Head of caudate nucleus (tissue), 42 donors: ENCODE data around the gene KATNAL2.

Experiments used
- DNase-seq, 42 donors: peaks; one replicate each; pipeline versions ENCODE4 v3.0.0 to v3.0.0-alpha.2; 2020 to 2021; ENCODE audit warnings: mixed read lengths in 7 of 42
- intact Hi-C: fragments of 100-400 bp; cut with DNase I; formaldehyde crosslinking; loops from one replicate; pipeline ENCODE4 v1.15.0; 2022

The KATNAL2 gene

GRCh38 chr18:47095810-47096209 is 178.4 kb downstream of the KATNAL2 start:
- no peak for DNase-seq
- intact Hi-C loops: no loop called here

GRCh38 chr18:47100212-47100831 is 182.9 kb downstream of the KATNAL2 start:
- intact Hi-C loops: loop anchor here (5.0 kb wide), 1 partner anchor 102 kb away; no protein-coding TSS in a partner anchor
- peak; percentile 16 to 87 (median 65) for DNase-seq

- intact Hi-C loops: no loop called here
- DNase-seq: no peak
Observed at GRCh38 chr18:47108373-47108772, 191.0 kb downstream of the KATNAL2 start.

GRCh38 chr18:47108998-47109405 is 191.6 kb downstream of the KATNAL2 start:
- DNase-seq: no peak
- intact Hi-C loops: no loop called here

DNA sequence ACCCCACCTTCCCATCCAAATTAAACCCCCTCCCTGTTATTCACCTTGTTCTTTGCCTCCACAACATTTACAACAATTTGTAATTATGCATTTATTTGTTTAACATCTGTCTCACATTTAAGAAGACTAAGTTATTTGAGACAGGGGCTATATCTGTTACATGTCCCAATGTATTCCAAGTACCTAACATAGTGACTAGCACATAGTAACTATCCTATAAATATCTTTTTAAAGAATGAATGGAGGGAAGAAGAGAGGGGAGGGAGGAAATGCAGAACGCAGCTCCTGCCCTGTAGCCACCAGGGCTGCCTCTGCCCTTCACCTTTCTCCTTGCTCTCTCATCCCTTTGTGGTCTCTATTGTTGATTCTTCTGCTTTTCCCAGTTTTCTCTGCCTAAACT is 192.3 kb downstream of the KATNAL2 start:
- DNase-seq: no peak
- intact Hi-C loops: no loop called here

DNA sequence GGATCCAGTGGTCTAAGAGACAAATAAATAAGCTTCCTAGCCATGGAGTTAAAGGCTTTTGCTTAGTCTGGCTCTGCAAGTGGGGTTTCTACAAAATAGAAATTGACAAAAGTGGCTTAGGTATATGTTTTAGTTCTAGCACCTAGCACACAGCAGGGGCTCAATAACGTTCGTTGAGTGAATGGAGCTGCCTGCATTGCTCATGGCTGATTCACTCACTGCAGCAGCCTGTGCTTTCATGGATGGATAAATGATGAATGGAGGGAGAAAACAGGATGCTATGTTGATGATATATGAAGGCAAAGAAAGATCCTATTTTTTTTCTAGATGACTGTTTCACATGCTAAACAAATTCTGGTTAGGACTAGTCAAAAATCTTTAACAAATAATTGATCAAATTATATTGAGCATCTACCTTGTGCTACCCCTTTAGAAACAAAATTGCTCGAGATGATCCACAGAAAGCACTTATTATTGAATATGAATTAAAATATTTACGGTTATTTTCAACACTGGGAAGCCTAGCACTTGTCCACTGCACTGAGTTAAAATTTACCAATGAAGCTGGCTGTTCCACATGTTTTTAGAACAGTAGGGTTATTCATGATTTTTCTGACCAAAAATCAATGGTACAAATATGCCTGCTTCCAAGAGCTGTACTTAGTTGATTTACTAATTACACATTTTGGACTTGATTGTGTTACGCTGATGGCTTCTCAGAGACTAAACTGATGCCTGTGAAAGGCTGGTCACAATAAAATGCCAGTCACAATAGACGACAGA is 193.3 kb downstream of the KATNAL2 start:
- intact Hi-C loops: no loop called here
- no peak for DNase-seq

DNA sequence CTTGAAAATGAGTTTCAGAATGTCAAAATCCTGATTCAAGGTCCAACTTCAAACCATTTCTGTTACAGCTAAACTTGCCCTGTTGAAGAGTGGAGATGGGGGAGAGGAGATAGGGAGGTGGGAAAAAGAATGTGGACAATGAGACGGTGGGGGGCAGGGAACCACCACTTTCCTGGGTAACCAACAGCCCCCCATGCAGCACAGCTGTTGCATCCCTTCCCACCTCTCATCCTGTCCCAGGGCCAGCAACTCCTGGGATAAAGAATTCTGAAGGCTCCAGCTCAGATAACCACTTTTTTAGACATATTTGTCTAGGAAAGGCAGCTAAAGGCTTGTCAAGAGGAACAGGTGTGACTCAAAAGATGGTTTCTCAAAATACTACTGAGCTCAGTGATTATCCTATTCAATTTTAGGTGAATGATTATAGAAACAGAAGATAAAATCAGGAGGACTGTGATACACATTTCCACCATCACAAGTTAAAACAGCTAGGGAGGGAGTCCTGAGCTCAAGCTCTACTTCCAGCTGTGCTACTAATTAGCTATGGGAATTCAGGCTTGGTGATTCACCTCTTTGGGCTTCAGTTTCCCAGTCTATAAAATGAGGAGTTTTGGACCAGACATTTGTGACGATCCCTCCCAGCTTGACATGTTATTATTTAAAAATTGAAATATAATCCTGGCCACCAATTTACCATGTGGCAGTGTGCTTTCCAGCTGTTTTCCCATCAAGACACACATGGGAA is 196.6 kb downstream of the KATNAL2 start:
- DNase-seq: no peak

GRCh38 chr18:47115205-47115604 is 197.8 kb downstream of the KATNAL2 start:
- DNase-seq: no peak
- intact Hi-C loops: no loop called here

More for the DNA sequence above, 196.6 kb downstream of the KATNAL2 start:
- intact Hi-C loops: no loop called here

DNA sequence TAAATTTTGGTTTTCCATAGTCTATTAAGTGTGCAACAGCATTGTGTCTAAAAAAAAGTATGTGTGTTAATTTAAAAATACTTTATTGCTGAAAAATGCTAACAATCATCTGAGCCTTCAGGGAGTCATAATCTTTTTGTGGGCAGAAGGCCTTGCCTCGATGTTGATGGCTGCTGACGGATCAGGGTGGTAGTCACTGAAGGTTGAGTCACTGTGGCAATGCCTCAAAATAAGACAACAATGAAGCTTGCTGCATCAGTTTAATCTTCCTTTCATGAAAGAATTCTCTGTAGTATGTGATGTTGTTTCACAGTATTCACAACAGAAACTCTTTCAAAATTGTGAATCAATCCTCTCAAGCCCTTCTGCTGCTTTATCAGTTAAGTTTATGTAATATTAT is 201.6 kb downstream of the KATNAL2 start:
- no peak for DNase-seq

GRCh38 chr18:47120428-47120827 is 203.0 kb downstream of the KATNAL2 start:
- intact Hi-C loops: no loop called here
- no peak for DNase-seq

More for the DNA sequence above, 201.6 kb downstream of the KATNAL2 start:
- intact Hi-C loops: no loop called here

- no peak for DNase-seq
- intact Hi-C loops: no loop called here
Observed at GRCh38 chr18:47121146-47121545, 203.7 kb downstream of the KATNAL2 start.

GRCh38 chr18:47141289-47141688 is 223.9 kb downstream of the KATNAL2 start:
- intact Hi-C loops: no loop called here
- no peak for DNase-seq

DNA sequence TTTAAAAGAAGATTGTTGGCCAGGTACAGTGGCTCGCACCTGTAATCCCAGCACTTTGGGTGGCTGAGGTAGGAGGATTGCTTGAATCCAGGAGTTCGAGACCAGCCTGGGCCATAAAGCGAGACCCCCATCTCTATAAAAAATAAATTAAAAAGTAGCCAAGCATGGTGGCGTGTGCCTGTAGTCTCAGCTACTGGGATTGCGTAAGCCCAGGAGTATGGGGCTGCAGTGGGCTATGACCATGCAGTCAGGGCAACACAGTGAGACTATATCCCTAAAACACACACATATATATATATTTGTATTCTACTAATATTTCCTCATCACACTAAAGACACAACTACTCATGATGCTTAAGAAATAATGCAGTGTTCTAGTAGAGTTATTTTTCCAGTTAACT is 225.8 kb downstream of the KATNAL2 start:
- no peak for DNase-seq
- intact Hi-C loops: no loop called here

DNA sequence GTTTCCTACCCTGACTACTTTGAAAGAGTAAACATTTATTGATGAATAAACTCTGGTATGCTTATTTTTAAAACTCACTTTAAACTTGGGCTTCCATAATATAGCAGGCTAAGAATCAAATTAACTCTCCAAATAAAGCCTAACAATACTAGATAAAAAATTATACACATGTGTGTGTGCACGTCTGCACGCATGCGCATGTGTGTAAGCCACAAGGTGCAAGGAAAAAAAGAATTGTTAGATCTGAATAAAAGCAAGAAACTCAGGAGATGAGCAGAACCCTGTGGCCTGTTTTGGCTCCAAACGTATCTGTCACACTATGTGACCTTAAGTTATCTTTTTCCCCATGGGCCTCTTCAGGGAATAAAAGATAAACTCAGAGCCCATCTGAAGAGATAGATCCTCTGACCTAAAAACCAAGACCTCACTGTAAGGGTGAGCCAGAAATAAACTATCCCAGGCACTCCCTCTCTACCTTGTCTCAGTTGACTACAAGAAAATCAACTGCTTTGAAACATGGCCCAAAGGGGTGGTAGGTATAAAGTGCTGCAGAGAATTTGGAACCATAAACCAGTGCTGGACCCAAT is 226.6 kb downstream of the KATNAL2 start:
- intact Hi-C loops: no loop called here
- no peak for DNase-seq

DNA sequence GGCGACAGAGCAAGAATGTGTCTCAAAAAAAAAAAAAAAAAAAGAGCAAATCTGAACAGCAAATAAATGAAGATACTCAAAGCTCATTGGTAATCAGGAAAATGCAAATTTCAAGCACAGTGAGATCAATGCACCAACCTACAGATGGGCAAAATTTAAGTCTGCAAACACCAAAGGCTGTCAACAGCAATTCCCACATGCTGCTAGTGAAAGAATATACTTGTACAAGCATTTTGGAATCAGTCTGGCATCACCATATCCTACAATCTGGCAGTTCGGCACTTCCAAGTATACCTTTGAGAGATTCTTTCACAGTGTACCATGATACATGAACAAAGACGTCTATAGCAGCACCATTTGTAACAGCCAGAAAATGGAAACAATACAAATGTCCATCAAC is 228.8 kb downstream of the KATNAL2 start:
- no peak for DNase-seq
- intact Hi-C loops: no loop called here

DNA sequence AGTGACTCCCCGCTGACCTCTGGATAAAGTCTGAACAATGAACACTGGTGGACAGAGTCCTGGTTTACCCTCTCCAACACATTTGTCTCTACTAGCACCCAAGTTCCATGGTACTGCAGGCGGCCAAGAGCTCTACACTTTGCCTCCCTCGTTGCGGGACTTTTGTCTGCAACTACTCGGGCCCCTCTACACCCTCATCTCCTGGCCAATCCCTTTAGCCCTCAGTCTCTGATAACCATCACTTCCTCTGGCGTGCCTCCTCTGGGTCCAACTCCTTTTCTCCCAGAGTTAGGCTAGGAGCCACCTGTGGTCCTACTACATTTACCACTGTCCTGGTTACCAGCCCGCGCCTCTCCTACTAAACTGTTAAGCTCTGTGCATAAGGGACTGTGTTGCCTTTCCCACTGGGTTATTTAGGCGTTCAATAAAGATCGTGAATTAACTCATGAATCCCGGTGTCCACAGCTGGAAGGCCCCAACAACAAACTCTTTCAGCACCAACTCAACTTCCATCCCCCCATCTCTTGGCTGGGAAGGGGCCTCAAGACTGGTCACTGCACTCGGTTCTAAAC is 232.1 kb downstream of the KATNAL2 start:
- intact Hi-C loops: loop anchor here (2.0 kb wide), 1 partner anchor 27 kb away; the partner anchor contains the start of gene IER3IP1
- peak in 13 of 42 donors; percentile 1 to 40 (median 10) for DNase-seq

- DNase-seq: peak; percentile 69 to 96 (median 90)
- intact Hi-C loops: loop anchor here (2.0 kb wide), 1 partner anchor 27 kb away; the partner anchor contains the start of gene IER3IP1
Observed at GRCh38 chr18:47150029-47150823, 232.8 kb downstream of the KATNAL2 start, which contains the start of gene HDHD2. Gene HDHD2 (minus strand): TSS chr18:47150500. CDS start chr18:47136439, 14,061 bp downstream.

DNA sequence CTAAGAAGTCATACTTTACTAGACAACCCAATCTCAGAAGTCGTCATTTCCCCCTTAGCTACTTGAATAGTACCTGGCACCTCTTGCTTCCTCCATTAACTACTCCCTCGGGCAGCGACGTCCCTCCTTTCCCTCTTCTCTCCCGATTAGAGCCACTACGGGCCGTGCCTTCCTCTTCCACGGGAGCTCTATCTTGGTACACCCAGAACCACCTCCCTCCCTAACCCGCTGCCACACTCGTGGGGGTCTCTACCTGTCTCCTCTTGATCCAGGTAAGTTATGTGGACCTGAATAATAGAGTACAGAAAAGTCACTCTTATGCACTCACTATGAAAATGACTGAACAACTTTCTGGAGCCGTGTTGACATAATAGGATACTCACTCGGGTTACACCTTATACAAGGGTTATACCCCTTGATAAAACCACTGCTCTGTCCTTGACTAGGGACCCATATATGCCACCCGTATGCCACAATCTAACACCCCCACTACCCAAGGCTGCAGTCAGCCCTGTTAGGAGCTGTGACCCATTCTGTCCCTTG is 233.5 kb downstream of the KATNAL2 start:
- DNase-seq: peak in 25 of 42 donors; percentile 2 to 51 (median 25)
- intact Hi-C loops: loop anchor here (2.0 kb wide), 1 partner anchor 26 kb away; the partner anchor contains the start of gene IER3IP1
